ENCODE results near the gene ITPR1.

- TF ChIP-seq ESRRA (IDR thresholded peaks at IDR 0.05; ENCODE audit: low read length) = no peak
- TF ChIP-seq SIN3A (IDR thresholded peaks at IDR 0.05; ENCODE audit: low read depth, low read length) = no peak
- no peak for TF ChIP-seq TARDBP (IDR thresholded peaks at IDR 0.05; ENCODE audit: borderline replicate concordance)
- TF ChIP-seq POLR2A (IDR thresholded peaks at IDR 0.05; ENCODE audit: low read depth, low read length) = no peak
- TF ChIP-seq, protein P1, sequence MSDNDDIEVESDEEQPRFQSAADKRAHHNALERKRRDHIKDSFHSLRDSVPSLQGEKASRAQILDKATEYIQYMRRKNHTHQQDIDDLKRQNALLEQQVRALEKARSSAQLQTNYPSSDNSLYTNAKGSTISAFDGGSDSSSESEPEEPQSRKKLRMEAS (IDR thresholded peaks at IDR 0.05; ENCODE audit: low read depth, low read length) = no peak
These were observed 163.6 kb downstream of the ITPR1 start for GRCh38 chr3:4656626-4657328.

Data from GM12878 (cell line).